Activated T-cell treated with anti-CD3 and anti-CD28 coated beads, Interleukin-2, amount 50 U/mL, for 72 hours (primary cell): ENCODE measurements around the gene GNG11. TPM values are rescaled to one million over a fixed set of nuclear protein-coding genes. Genes with fewer than 3 reads are reported as not detected.
"Not testable (repeated sequence)": the region's sequence is repeated elsewhere in the genome, so short reads cannot be mapped to it uniquely, and the experiment has no call there.

Source experiments
- ATAC-seq, 2 donors: fragments of 150-1000 bp; cut with Tn5 transposase; replicated peaks in 1 of 2; 2 replicates each; pipeline ENCODE4 v1.10.0; 2021; ENCODE audit warnings: moderate library complexity in 2 of 2, mild to moderate bottlenecking in 1 of 2
- DNase-seq, 2 donors: peaks; one replicate each; pipeline ENCODE4 v3.0.0; 2021 to 2022; ENCODE audit warnings: mixed read lengths in 1 of 2
- H3K27ac Mint-ChIP-seq: one replicate; pipeline ENCODE4 v1.8.0; 2022; ENCODE audit warnings: mild to moderate bottlenecking, moderate library complexity, mixed read lengths
- H3K27me3 Mint-ChIP-seq: one replicate; pipeline ENCODE4 v1.8.0; 2022; ENCODE audit warnings: low read depth, mixed read lengths
- H3K36me3 Mint-ChIP-seq, 2 donors: one replicate each; pipeline ENCODE4 v1.8.0; 2022; ENCODE audit warnings: mixed read lengths in 2 of 2, mild to moderate bottlenecking in 1 of 2; ENCODE audit not compliant: insufficient read depth in 2 of 2
- H3K4me1 Mint-ChIP-seq: one replicate; pipeline ENCODE4 v1.8.0; 2022; ENCODE audit warnings: low read depth, mixed read lengths
- H3K4me3 Mint-ChIP-seq, 2 donors: one replicate each; pipeline ENCODE4 v1.8.0; 2022; ENCODE audit warnings: mild to moderate bottlenecking in 2 of 2, mixed read lengths in 2 of 2, moderate library complexity in 2 of 2
- H3K9me3 Mint-ChIP-seq, 2 donors: one replicate each; pipeline ENCODE4 v1.8.0; 2022; ENCODE audit warnings: mixed read lengths in 2 of 2
- total RNA-seq, 2 donors: library from RNA; stranded (reverse); gene quantifications; one replicate each; pipeline ENCODE4 v1.2.3, GENCODE V29; 2022

The GNG11 gene
- total RNA-seq, 2 donors from 2014 or later = not detected

- H3K4me3 Mint-ChIP-seq, H3K4me1 Mint-ChIP-seq, H3K9me3 Mint-ChIP-seq, H3K36me3 Mint-ChIP-seq, DNase-seq, ATAC-seq, H3K27ac Mint-ChIP-seq: not testable (repeated sequence)
- H3K27me3 Mint-ChIP-seq = peaks cover 23% of the 10 kb centered on the region
Observed at GRCh38 chr7:93916315-93916714, 5.2 kb upstream of the GNG11 start.

GRCh38 chr7:93920496-93921182 lies 896 bp upstream of the GNG11 start:
- H3K27me3 Mint-ChIP-seq = peaks cover 55% of the 10 kb centered on the region
- no peaks in the 10 kb centered on the region for H3K4me1 Mint-ChIP-seq
- no peaks in the 10 kb centered on the region for H3K36me3 Mint-ChIP-seq
- no peak for ATAC-seq
- H3K9me3 Mint-ChIP-seq = no peaks in the 10 kb centered on the region
- H3K27ac Mint-ChIP-seq = no peak overlapping the region
- DNase-seq = no peak
- H3K4me3 Mint-ChIP-seq = no peak overlapping the region

- no peak for DNase-seq
- no peak overlapping the region for H3K27ac Mint-ChIP-seq
- H3K4me1 Mint-ChIP-seq = no peaks in the 10 kb centered on the region
- no peak for ATAC-seq
- peaks cover 56% of the 10 kb centered on the region for H3K27me3 Mint-ChIP-seq
- peak overlapping the region; percentile 64 to 77 for H3K4me3 Mint-ChIP-seq
- no peaks in the 10 kb centered on the region for H3K36me3 Mint-ChIP-seq
- no peaks in the 10 kb centered on the region for H3K9me3 Mint-ChIP-seq
Observed at GRCh38 chr7:93921186-93921585, 349 bp upstream of the GNG11 start.

GRCh38 chr7:93923296-93923695 lies 1.8 kb downstream of the GNG11 start:
- H3K4me3 Mint-ChIP-seq = no peak overlapping the region
- ATAC-seq (no peak), DNase-seq (no peak)
- H3K4me1 Mint-ChIP-seq = no peaks in the 10 kb centered on the region
- H3K27me3 Mint-ChIP-seq = peaks cover 45% of the 10 kb centered on the region
- no peaks in the 10 kb centered on the region for H3K36me3 Mint-ChIP-seq
- H3K27ac Mint-ChIP-seq = no peak overlapping the region
- no peaks in the 10 kb centered on the region for H3K9me3 Mint-ChIP-seq

GRCh38 chr7:93923942-93924341 lies 2.4 kb downstream of the GNG11 start:
- Mint-ChIP-seq H3K4me3 (no peak overlapping the region), H3K36me3 (no peaks in the 10 kb centered on the region), H3K27ac (no peak overlapping the region), H3K4me1 (no peaks in the 10 kb centered on the region), H3K9me3 (no peaks in the 10 kb centered on the region), H3K27me3 (peaks cover 45% of the 10 kb centered on the region)
- ATAC-seq = no peak
- DNase-seq = no peak

- H3K27me3 Mint-ChIP-seq = peaks cover 36% of the 10 kb centered on the region
- DNase-seq (no peak), ATAC-seq (no peak)
- H3K9me3 Mint-ChIP-seq = no peaks in the 10 kb centered on the region
- no peak overlapping the region for H3K27ac Mint-ChIP-seq
- H3K36me3 Mint-ChIP-seq = no peaks in the 10 kb centered on the region
- H3K4me1 Mint-ChIP-seq = no peaks in the 10 kb centered on the region
- no peak overlapping the region for H3K4me3 Mint-ChIP-seq
Observed at GRCh38 chr7:93926800-93927199, 5.3 kb downstream of the GNG11 start.

GRCh38 chr7:93927585-93927984 lies 6.0 kb downstream of the GNG11 start:
- H3K36me3 Mint-ChIP-seq = no peaks in the 10 kb centered on the region
- no peak overlapping the region for H3K4me3 Mint-ChIP-seq
- H3K27ac Mint-ChIP-seq = no peak overlapping the region
- ATAC-seq (no peak), DNase-seq (no peak)
- no peaks in the 10 kb centered on the region for H3K4me1 Mint-ChIP-seq
- no peaks in the 10 kb centered on the region for H3K9me3 Mint-ChIP-seq
- peaks cover 29% of the 10 kb centered on the region for H3K27me3 Mint-ChIP-seq

GRCh38 chr7:93931655-93932054 lies 10.1 kb downstream of the GNG11 start:
- no peaks in the 10 kb centered on the region for H3K9me3 Mint-ChIP-seq
- H3K4me1 Mint-ChIP-seq = no peaks in the 10 kb centered on the region
- H3K27ac Mint-ChIP-seq = no peak overlapping the region
- DNase-seq (no peak), ATAC-seq (no peak)
- H3K4me3 Mint-ChIP-seq = no peak overlapping the region
- H3K36me3 Mint-ChIP-seq = no peaks in the 10 kb centered on the region
- H3K27me3 Mint-ChIP-seq = peaks cover 8% of the 10 kb centered on the region

- no peaks in the 10 kb centered on the region for H3K9me3 Mint-ChIP-seq
- H3K4me1 Mint-ChIP-seq = no peaks in the 10 kb centered on the region
- H3K27me3 Mint-ChIP-seq = peaks cover 13% of the 10 kb centered on the region
- no peak overlapping the region for H3K27ac Mint-ChIP-seq
- H3K36me3 Mint-ChIP-seq = no peaks in the 10 kb centered on the region
- DNase-seq (no peak), ATAC-seq (no peak)
- H3K4me3 Mint-ChIP-seq = no peak overlapping the region
Observed at GRCh38 chr7:93933156-93933555, 11.6 kb downstream of the GNG11 start.

- H3K27me3 Mint-ChIP-seq = peaks cover 14% of the 10 kb centered on the region
- H3K4me3 Mint-ChIP-seq = no peak overlapping the region
- H3K4me1 Mint-ChIP-seq = no peaks in the 10 kb centered on the region
- no peak overlapping the region for H3K27ac Mint-ChIP-seq
- DNase-seq (no peak), ATAC-seq (no peak)
- no peaks in the 10 kb centered on the region for H3K36me3 Mint-ChIP-seq
- H3K9me3 Mint-ChIP-seq = no peaks in the 10 kb centered on the region
Observed at GRCh38 chr7:93935102-93935501, 13.6 kb downstream of the GNG11 start.

- Mint-ChIP-seq H3K4me1 (no peaks in the 10 kb centered on the region), H3K9me3 (no peaks in the 10 kb centered on the region), H3K4me3 (no peak overlapping the region), H3K27me3 (peaks cover 13% of the 10 kb centered on the region), H3K36me3 (no peaks in the 10 kb centered on the region), H3K27ac (no peak overlapping the region)
- no peak for ATAC-seq
- no peak for DNase-seq
Observed at GRCh38 chr7:93937818-93938217, 16.3 kb downstream of the GNG11 start.

GRCh38 chr7:93938293-93938692 lies 16.8 kb downstream of the GNG11 start:
- H3K4me1 Mint-ChIP-seq = no peaks in the 10 kb centered on the region
- DNase-seq = no peak
- no peak overlapping the region for H3K27ac Mint-ChIP-seq
- H3K36me3 Mint-ChIP-seq = no peaks in the 10 kb centered on the region
- ATAC-seq = no peak
- no peaks in the 10 kb centered on the region for H3K9me3 Mint-ChIP-seq
- H3K27me3 Mint-ChIP-seq = peaks cover 13% of the 10 kb centered on the region
- H3K4me3 Mint-ChIP-seq = no peak overlapping the region

- H3K36me3 Mint-ChIP-seq = no peaks in the 10 kb centered on the region
- H3K27me3 Mint-ChIP-seq = peaks cover 20% of the 10 kb centered on the region
- no peak overlapping the region for H3K27ac Mint-ChIP-seq
- no peaks in the 10 kb centered on the region for H3K9me3 Mint-ChIP-seq
- DNase-seq = no peak
- H3K4me1 Mint-ChIP-seq = no peaks in the 10 kb centered on the region
- no peak for ATAC-seq
- H3K4me3 Mint-ChIP-seq = no peak overlapping the region
Observed at GRCh38 chr7:93941945-93942344, 20.4 kb downstream of the GNG11 start.

- no peak overlapping the region for H3K27ac Mint-ChIP-seq
- H3K27me3 Mint-ChIP-seq = peaks cover 11% of the 10 kb centered on the region
- H3K4me3 Mint-ChIP-seq = no peak overlapping the region
- no peak for ATAC-seq
- H3K4me1 Mint-ChIP-seq = no peaks in the 10 kb centered on the region
- H3K36me3 Mint-ChIP-seq = no peaks in the 10 kb centered on the region
- DNase-seq = no peak
- H3K9me3 Mint-ChIP-seq = no peaks in the 10 kb centered on the region
Observed at GRCh38 chr7:93943816-93944540, 22.4 kb downstream of the GNG11 start.
